ENCODE data around the gene ITGAV.

GRCh38 chr2:186611526-186611925 is 21.7 kb downstream of the ITGAV start:
- TF ChIP-seq EGR1 (IDR thresholded peaks at IDR 0.05; ENCODE audit: low read depth in 2 of 2) = no peak
- no peak for TF ChIP-seq HNF4G (IDR thresholded peaks at IDR 0.05)
- no peak for TF ChIP-seq REST (IDR thresholded peaks at IDR 0.05)
- no peak for TF ChIP-seq CTCF (IDR thresholded peaks at IDR 0.05; ENCODE audit: low read depth, low read length, missing input control)
- no peak for TF ChIP-seq FOXA1 (IDR thresholded peaks at IDR 0.05)
- no peak for TF ChIP-seq JUND (IDR thresholded peaks at IDR 0.05)
- TF ChIP-seq TAF1 (conservative IDR thresholded peaks at IDR 0.05) = no peak
- no peak for TF ChIP-seq YY1 (IDR thresholded peaks at IDR 0.05)
- no peak for TF ChIP-seq ATF3 (IDR thresholded peaks at IDR 0.05)

Data from liver (tissue), 3 donors.